ENCODE results near the gene BIRC2.

Gene BIRC2

GRCh38 chr11:102402548-102402947, 55.5 kb downstream of the BIRC2 start:
- DNase-seq (ENCODE audit: low read depth) = no peak

- no peak for DNase-seq (ENCODE audit: low read depth)
These were observed 58.5 kb downstream of the BIRC2 start for GRCh38 chr11:102405501-102405900.

GRCh38 chr11:102406099-102406498, 59.1 kb downstream of the BIRC2 start:
- DNase-seq (ENCODE audit: low read depth) = no peak

- DNase-seq (ENCODE audit: low read depth) = no peak
These were observed 60.9 kb downstream of the BIRC2 start for GRCh38 chr11:102407901-102408300.

- no peak for DNase-seq (ENCODE audit: low read depth)
These were observed 61.3 kb downstream of the BIRC2 start for GRCh38 chr11:102408339-102408738.

GRCh38 chr11:102410382-102410784, 63.4 kb downstream of the BIRC2 start:
- no peak for DNase-seq (ENCODE audit: low read depth)

GRCh38 chr11:102411142-102411541, 64.1 kb downstream of the BIRC2 start:
- no peak for DNase-seq (ENCODE audit: low read depth)

- DNase-seq (ENCODE audit: low read depth) = no peak
These were observed 66.5 kb downstream of the BIRC2 start for GRCh38 chr11:102413497-102413896.

GRCh38 chr11:102414559-102414958, 67.5 kb downstream of the BIRC2 start:
- no peak for DNase-seq (ENCODE audit: low read depth)

GRCh38 chr11:102415304-102415916, 68.4 kb downstream of the BIRC2 start:
- DNase-seq (ENCODE audit: low read depth) = no peak

GRCh38 chr11:102416976-102417375, 70.0 kb downstream of the BIRC2 start:
- DNase-seq (ENCODE audit: low read depth) = no peak

- no peak for DNase-seq (ENCODE audit: low read depth)
These were observed 72.2 kb downstream of the BIRC2 start for GRCh38 chr11:102419181-102419580.

- no peak for DNase-seq (ENCODE audit: low read depth)
These were observed 73.5 kb downstream of the BIRC2 start for GRCh38 chr11:102420547-102420946.

GRCh38 chr11:102421261-102421660, 74.2 kb downstream of the BIRC2 start:
- DNase-seq (ENCODE audit: low read depth) = no peak

- DNase-seq (ENCODE audit: low read depth) = no peak
These were observed 76.1 kb downstream of the BIRC2 start for GRCh38 chr11:102422817-102423712.

GRCh38 chr11:102423936-102424335, 76.9 kb downstream of the BIRC2 start:
- no peak for DNase-seq (ENCODE audit: low read depth)

- DNase-seq (ENCODE audit: low read depth) = no peak
These were observed 79.0 kb downstream of the BIRC2 start for GRCh38 chr11:102426000-102426399.

GRCh38 chr11:102426570-102426969, 79.6 kb downstream of the BIRC2 start:
- no peak for DNase-seq (ENCODE audit: low read depth)

GRCh38 chr11:102427068-102427467, 80.1 kb downstream of the BIRC2 start:
- DNase-seq (ENCODE audit: low read depth) = no peak
